ENCODE results near the gene BPIFB3. TPM values are rescaled to one million over a fixed set of nuclear protein-coding genes. Genes with fewer than 3 reads are reported as not detected.

BPIFB3 gene
- total and polyA plus RNA-seq, 2 experiments from 2014 or later, result not detected

DNA sequence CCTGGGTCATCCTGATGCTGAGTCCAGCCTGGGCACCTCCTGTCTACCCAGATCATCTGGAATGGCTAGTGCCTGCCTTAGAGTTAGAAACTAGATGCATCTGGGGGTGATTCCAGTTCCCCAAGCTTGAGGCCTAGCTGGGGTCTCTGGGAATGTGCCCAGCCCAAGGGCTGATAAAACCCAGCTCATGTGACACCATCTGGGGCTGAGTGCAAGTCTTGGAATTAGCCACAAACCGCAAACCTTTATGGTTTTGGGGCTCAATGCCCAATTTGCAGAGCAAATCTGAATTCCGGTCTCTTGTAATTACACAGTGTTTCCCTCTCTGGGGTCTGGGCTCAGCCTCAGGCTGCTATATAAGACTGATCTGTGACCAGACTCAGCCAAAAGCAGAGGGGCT is 25.6 kb downstream of the BPIFB3 start, which contains the start of gene BPIFB4:
Gene BPIFB4 (plus strand): TSS at position 385 of the 400 bp plus-strand sequence. CDS start 1,884 bp downstream, outside the sequence.
- Histone ChIP-seq H3K27me3 (ENCODE audit: insufficient read depth) (no peaks in the 10 kb centered on the region), H2AFZ (no peak within 1 kb of the TSS), H3K9me2 (ENCODE audit: insufficient read depth) (no peaks in the 10 kb centered on the region), H3F3A (replicated peaks; ENCODE audit: low read depth) (no peaks in the 10 kb centered on the region), H4K20me1 (replicated peaks; ENCODE audit: insufficient read depth) (no peaks in the 10 kb centered on the region), H3K4me2 (no peak within 1 kb of the TSS), H3K4me3 (no peak within 1 kb of the TSS), H3K79me2 (replicated peaks; ENCODE audit: insufficient read depth) (no peaks in the 10 kb centered on the region), H3K27ac (ENCODE audit: low read depth) (no peak within 1 kb of the TSS), H3K4me1 (ENCODE audit: insufficient read depth) (no peaks in the 10 kb centered on the region), H3K36me3 (ENCODE audit: insufficient read depth) (no peaks in the 10 kb centered on the region)
- Mint-ChIP-seq H3K4me3 (no peak within 1 kb of the TSS), H3K27me3 (ENCODE audit: insufficient read depth, low read depth, poor library complexity) (peaks cover 2% of the 10 kb centered on the region), H3K9me3 (no peaks in the 10 kb centered on the region; the same call in 2 of the 3 replicates), H3K27ac (no peak within 1 kb of the TSS), H3K4me1 (no peaks in the 10 kb centered on the region), H3K36me3 (ENCODE audit: low read depth) (no peaks in the 10 kb centered on the region)
- no peak for DNase-seq (ENCODE audit: low spot score)
- ATAC-seq, result no peak
- TF ChIP-seq POLR2AphosphoS5 (IDR thresholded peaks at IDR 0.05; ENCODE audit: low read depth) (no peak), EZH2phosphoT487 (IDR thresholded peaks at IDR 0.05; ENCODE audit: unreplicated experiment) (no peak), JUNB (IDR thresholded peaks at IDR 0.05; ENCODE audit: unreplicated experiment) (no peak), ZNF331 (CRISPR knock-in tag; IDR thresholded peaks at IDR 0.05; ENCODE audit: low read depth) (no peak), ZNF114 (CRISPR knock-in tag; IDR thresholded peaks at IDR 0.05) (no peak), NANOG (IDR thresholded peaks at IDR 0.05; ENCODE audit: borderline replicate concordance) (no peak), CREB1 (CRISPR knock-in tag; IDR thresholded peaks at IDR 0.05; ENCODE audit: low read depth) (no peak), STAT1 (IDR thresholded peaks at IDR 0.05; ENCODE audit: unreplicated experiment) (no peak), EZH2 (IDR thresholded peaks at IDR 0.05; ENCODE audit: low read depth, unreplicated experiment) (no peak)
- TF ChIP-seq, protein P1, sequence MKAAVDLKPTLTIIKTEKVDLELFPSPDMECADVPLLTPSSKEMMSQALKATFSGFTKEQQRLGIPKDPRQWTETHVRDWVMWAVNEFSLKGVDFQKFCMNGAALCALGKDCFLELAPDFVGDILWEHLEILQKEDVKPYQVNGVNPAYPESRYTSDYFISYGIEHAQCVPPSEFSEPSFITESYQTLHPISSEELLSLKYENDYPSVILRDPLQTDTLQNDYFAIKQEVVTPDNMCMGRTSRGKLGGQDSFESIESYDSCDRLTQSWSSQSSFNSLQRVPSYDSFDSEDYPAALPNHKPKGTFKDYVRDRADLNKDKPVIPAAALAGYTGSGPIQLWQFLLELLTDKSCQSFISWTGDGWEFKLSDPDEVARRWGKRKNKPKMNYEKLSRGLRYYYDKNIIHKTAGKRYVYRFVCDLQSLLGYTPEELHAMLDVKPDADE (IDR thresholded peaks at IDR 0.05), result no peak
- TF ChIP-seq, protein P2, sequence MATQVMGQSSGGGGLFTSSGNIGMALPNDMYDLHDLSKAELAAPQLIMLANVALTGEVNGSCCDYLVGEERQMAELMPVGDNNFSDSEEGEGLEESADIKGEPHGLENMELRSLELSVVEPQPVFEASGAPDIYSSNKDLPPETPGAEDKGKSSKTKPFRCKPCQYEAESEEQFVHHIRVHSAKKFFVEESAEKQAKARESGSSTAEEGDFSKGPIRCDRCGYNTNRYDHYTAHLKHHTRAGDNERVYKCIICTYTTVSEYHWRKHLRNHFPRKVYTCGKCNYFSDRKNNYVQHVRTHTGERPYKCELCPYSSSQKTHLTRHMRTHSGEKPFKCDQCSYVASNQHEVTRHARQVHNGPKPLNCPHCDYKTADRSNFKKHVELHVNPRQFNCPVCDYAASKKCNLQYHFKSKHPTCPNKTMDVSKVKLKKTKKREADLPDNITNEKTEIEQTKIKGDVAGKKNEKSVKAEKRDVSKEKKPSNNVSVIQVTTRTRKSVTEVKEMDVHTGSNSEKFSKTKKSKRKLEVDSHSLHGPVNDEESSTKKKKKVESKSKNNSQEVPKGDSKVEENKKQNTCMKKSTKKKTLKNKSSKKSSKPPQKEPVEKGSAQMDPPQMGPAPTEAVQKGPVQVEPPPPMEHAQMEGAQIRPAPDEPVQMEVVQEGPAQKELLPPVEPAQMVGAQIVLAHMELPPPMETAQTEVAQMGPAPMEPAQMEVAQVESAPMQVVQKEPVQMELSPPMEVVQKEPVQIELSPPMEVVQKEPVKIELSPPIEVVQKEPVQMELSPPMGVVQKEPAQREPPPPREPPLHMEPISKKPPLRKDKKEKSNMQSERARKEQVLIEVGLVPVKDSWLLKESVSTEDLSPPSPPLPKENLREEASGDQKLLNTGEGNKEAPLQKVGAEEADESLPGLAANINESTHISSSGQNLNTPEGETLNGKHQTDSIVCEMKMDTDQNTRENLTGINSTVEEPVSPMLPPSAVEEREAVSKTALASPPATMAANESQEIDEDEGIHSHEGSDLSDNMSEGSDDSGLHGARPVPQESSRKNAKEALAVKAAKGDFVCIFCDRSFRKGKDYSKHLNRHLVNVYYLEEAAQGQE (IDR thresholded peaks at IDR 0.05; ENCODE audit: unreplicated experiment), result no peak
- TF ChIP-seq, protein P3, sequence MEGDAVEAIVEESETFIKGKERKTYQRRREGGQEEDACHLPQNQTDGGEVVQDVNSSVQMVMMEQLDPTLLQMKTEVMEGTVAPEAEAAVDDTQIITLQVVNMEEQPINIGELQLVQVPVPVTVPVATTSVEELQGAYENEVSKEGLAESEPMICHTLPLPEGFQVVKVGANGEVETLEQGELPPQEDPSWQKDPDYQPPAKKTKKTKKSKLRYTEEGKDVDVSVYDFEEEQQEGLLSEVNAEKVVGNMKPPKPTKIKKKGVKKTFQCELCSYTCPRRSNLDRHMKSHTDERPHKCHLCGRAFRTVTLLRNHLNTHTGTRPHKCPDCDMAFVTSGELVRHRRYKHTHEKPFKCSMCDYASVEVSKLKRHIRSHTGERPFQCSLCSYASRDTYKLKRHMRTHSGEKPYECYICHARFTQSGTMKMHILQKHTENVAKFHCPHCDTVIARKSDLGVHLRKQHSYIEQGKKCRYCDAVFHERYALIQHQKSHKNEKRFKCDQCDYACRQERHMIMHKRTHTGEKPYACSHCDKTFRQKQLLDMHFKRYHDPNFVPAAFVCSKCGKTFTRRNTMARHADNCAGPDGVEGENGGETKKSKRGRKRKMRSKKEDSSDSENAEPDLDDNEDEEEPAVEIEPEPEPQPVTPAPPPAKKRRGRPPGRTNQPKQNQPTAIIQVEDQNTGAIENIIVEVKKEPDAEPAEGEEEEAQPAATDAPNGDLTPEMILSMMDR (conservative IDR thresholded peaks at IDR 0.05; ENCODE audit: low read depth in 2 of 2), result no peak
- TF ChIP-seq, protein P4, sequence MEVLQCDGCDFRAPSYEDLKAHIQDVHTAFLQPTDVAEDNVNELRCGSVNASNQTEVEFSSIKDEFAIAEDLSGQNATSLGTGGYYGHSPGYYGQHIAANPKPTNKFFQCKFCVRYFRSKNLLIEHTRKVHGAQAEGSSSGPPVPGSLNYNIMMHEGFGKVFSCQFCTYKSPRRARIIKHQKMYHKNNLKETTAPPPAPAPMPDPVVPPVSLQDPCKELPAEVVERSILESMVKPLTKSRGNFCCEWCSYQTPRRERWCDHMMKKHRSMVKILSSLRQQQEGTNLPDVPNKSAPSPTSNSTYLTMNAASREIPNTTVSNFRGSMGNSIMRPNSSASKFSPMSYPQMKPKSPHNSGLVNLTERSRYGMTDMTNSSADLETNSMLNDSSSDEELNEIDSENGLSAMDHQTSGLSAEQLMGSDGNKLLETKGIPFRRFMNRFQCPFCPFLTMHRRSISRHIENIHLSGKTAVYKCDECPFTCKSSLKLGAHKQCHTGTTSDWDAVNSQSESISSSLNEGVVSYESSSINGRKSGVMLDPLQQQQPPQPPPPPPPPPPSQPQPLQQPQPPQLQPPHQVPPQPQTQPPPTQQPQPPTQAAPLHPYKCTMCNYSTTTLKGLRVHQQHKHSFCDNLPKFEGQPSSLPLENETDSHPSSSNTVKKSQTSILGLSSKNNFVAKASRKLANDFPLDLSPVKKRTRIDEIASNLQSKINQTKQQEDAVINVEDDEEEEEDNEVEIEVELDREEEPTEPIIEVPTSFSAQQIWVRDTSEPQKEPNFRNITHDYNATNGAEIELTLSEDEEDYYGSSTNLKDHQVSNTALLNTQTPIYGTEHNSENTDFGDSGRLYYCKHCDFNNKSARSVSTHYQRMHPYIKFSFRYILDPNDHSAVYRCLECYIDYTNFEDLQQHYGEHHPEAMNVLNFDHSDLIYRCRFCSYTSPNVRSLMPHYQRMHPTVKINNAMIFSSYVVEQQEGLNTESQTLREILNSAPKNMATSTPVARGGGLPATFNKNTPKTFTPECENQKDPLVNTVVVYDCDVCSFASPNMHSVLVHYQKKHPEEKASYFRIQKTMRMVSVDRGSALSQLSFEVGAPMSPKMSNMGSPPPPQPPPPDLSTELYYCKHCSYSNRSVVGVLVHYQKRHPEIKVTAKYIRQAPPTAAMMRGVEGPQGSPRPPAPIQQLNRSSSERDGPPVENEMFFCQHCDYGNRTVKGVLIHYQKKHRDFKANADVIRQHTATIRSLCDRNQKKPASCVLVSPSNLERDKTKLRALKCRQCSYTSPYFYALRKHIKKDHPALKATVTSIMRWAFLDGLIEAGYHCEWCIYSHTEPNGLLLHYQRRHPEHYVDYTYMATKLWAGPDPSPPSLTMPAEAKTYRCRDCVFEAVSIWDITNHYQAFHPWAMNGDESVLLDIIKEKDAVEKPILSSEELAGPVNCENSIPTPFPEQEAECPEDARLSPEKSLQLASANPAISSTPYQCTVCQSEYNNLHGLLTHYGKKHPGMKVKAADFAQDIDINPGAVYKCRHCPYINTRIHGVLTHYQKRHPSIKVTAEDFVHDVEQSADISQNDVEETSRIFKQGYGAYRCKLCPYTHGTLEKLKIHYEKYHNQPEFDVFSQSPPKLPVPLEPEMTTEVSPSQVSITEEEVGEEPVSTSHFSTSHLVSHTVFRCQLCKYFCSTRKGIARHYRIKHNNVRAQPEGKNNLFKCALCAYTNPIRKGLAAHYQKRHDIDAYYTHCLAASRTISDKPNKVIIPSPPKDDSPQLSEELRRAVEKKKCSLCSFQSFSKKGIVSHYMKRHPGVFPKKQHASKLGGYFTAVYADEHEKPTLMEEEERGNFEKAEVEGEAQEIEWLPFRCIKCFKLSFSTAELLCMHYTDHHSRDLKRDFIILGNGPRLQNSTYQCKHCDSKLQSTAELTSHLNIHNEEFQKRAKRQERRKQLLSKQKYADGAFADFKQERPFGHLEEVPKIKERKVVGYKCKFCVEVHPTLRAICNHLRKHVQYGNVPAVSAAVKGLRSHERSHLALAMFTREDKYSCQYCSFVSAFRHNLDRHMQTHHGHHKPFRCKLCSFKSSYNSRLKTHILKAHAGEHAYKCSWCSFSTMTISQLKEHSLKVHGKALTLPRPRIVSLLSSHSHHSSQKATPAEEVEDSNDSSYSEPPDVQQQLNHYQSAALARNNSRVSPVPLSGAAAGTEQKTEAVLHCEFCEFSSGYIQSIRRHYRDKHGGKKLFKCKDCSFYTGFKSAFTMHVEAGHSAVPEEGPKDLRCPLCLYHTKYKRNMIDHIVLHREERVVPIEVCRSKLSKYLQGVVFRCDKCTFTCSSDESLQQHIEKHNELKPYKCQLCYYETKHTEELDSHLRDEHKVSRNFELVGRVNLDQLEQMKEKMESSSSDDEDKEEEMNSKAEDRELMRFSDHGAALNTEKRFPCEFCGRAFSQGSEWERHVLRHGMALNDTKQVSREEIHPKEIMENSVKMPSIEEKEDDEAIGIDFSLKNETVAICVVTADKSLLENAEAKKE (CRISPR knock-in tag; IDR thresholded peaks at IDR 0.05), result no peak

Data from GM23338 (cell line).